Mesenchymal stem cell (in vitro differentiated cells and primary cell): ENCODE measurements around the gene ZNF256.

Experiments used
- DNase-seq: peaks from one replicate; pipeline ENCODE4 v3.0.0-alpha.2; 2013
- H2AFZ ChIP-seq: one replicate; pipeline ENCODE4 v1.6.1; 2013; ENCODE audit warnings: low read depth, mild to moderate bottlenecking, control low read depth, inconsistent platforms, low read length, moderate library complexity
- H2AK5ac ChIP-seq: 2 replicates; pipeline ENCODE4 v1.6.1; 2013; ENCODE audit warnings: low read length, moderate library complexity, mild to moderate bottlenecking, inconsistent platforms; ENCODE audit not compliant: severe bottlenecking
- H2BK120ac ChIP-seq: one replicate; pipeline ENCODE4 v1.6.1; 2013; ENCODE audit warnings: low read depth, mild to moderate bottlenecking, inconsistent platforms, low read length, moderate library complexity
- H2BK12ac ChIP-seq, 2 experiments: one replicate each; pipeline ENCODE4 v1.6.1; 2013; ENCODE audit warnings: inconsistent platforms in 2 of 2, low read length in 2 of 2, mild to moderate bottlenecking in 2 of 2, moderate library complexity in 2 of 2, control low read depth in 1 of 2
- H2BK15ac ChIP-seq: one replicate; pipeline ENCODE4 v1.6.1; 2013; ENCODE audit warnings: mild to moderate bottlenecking, low read depth, inconsistent platforms; ENCODE audit not compliant: poor library complexity, severe bottlenecking
- H2BK5ac ChIP-seq: 2 replicates; pipeline ENCODE4 v1.6.1; 2013; ENCODE audit warnings: low read depth, mild to moderate bottlenecking, low read length, control low read depth, inconsistent platforms; ENCODE audit not compliant: poor library complexity, severe bottlenecking
- H3K14ac ChIP-seq, 2 experiments: one replicate each; pipeline ENCODE4 v1.6.1; 2013; ENCODE audit warnings: inconsistent platforms in 2 of 2, low read length in 2 of 2, control low read depth in 1 of 2, mild to moderate bottlenecking in 1 of 2, moderate library complexity in 1 of 2
- H3K18ac ChIP-seq, 2 experiments: one replicate each; pipeline ENCODE4 v1.6.1; 2013; ENCODE audit warnings: inconsistent platforms in 2 of 2, low read length in 2 of 2, control low read depth in 1 of 2, low read depth in 1 of 2, mild to moderate bottlenecking in 1 of 2
- H3K23ac ChIP-seq, 2 experiments: one replicate each; pipeline ENCODE4 v1.6.1; 2013; ENCODE audit warnings: inconsistent platforms in 2 of 2, low read length in 2 of 2, mild to moderate bottlenecking in 2 of 2, moderate library complexity in 2 of 2, control low read depth in 1 of 2
- H3K27ac ChIP-seq: 2 replicates; pipeline ENCODE4 v1.5.1; 2013; ENCODE audit warnings: mild to moderate bottlenecking, moderate library complexity, low read length, control low read depth, inconsistent platforms; ENCODE audit not compliant: poor library complexity, severe bottlenecking
- H3K27me3 ChIP-seq, 2 experiments: 2 replicates each; pipeline versions ENCODE4 v1.6.1 to v1.7.0; 2013; ENCODE audit warnings: low read length in 2 of 2, mild to moderate bottlenecking in 2 of 2, moderate library complexity in 2 of 2, control low read depth in 1 of 2, inconsistent platforms in 1 of 2; ENCODE audit not compliant: control insufficient read depth in 1 of 2, insufficient read depth in 1 of 2
- H3K36me3 ChIP-seq, 2 experiments: 2 replicates each; pipeline versions ENCODE4 v1.6.1 to v1.7.0; 2013; ENCODE audit warnings: low read length in 2 of 2, control low read depth in 1 of 2, inconsistent platforms in 1 of 2, low read depth in 1 of 2, mild to moderate bottlenecking in 1 of 2; ENCODE audit not compliant: insufficient read depth in 2 of 2, control insufficient read depth in 1 of 2
- H3K4ac ChIP-seq, 2 experiments: one replicate each; pipeline ENCODE4 v1.6.1; 2013; ENCODE audit warnings: inconsistent platforms in 2 of 2, low read length in 2 of 2, mild to moderate bottlenecking in 2 of 2, moderate library complexity in 2 of 2, control low read depth in 1 of 2, low read depth in 1 of 2
- H3K4me1 ChIP-seq: 2 replicates; pipeline ENCODE4 v1.6.1; 2013; ENCODE audit warnings: low read depth, low read length, control low read depth; ENCODE audit not compliant: control insufficient read depth, insufficient read depth
- H3K4me2 ChIP-seq: 2 replicates; pipeline ENCODE4 v1.6.1; 2013; ENCODE audit warnings: low read length, mild to moderate bottlenecking, inconsistent platforms; ENCODE audit not compliant: poor library complexity, severe bottlenecking
- H3K4me3 ChIP-seq, 2 experiments: 2 replicates each; pipeline versions ENCODE4 v1.5.1 to v1.7.0; 2013; ENCODE audit warnings: low read length in 2 of 2, mild to moderate bottlenecking in 2 of 2, control low read depth in 1 of 2, low read depth in 1 of 2; ENCODE audit not compliant: insufficient read depth in 1 of 2
- H3K79me1 ChIP-seq: replicated peaks from 2 replicates; pipeline ENCODE4 v1.6.1; 2013; ENCODE audit warnings: mild to moderate bottlenecking, control low read depth, low read length, inconsistent platforms; ENCODE audit not compliant: poor library complexity, severe bottlenecking
- H3K9ac ChIP-seq: 2 replicates; pipeline ENCODE4 v1.7.0; 2013; ENCODE audit warnings: mild to moderate bottlenecking, low read length, moderate library complexity
- H3K9me3 ChIP-seq: 2 replicates; pipeline ENCODE4 v1.7.0; 2013; ENCODE audit warnings: mild to moderate bottlenecking, low read length; ENCODE audit not compliant: control insufficient read depth
- H4K8ac ChIP-seq: one replicate; pipeline ENCODE4 v1.6.1; 2013; ENCODE audit warnings: inconsistent platforms, mild to moderate bottlenecking, low read length, moderate library complexity
- H4K91ac ChIP-seq: one replicate; pipeline ENCODE4 v1.6.1; 2013; ENCODE audit warnings: mild to moderate bottlenecking, low read length, inconsistent platforms
- WGBS: methylation state at CpG from one replicate; pipeline ENCODE4 v1.1.7; 2013; ENCODE audit warnings: mixed read lengths; 5-methylcytosine and 5-hydroxymethylcytosine counted together

Gene ZNF256

DNA sequence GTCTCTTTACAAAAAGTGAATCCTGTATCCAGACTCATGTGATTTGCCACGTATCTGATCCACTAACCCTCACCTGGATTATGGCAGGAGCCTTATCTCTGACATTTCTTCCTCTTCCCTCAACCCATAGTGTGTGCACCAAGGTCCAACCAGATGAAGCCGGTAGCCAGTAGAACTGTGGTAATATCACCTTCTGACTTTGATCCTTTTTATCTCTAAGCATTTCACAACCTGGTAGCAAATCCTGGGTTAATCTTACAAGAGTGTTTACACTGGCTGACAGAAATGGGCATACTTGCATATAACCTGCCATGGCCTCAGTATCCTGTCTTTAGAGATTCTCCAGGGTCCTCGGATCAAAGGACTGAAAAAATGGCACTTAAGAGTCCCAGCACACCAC is 33.0 kb downstream of the ZNF256 start:
- H2BK5ac ChIP-seq: no peak overlapping the region
- no peak overlapping the region for H4K8ac ChIP-seq
- no peak overlapping the region for H3K27ac ChIP-seq
- H3K14ac ChIP-seq: no peak overlapping the region
- no peak overlapping the region for H2AK5ac ChIP-seq
- H3K4me3 ChIP-seq: no peak overlapping the region
- H3K79me1 ChIP-seq: peaks cover 18% of the 10 kb centered on the region
- no peaks in the 10 kb centered on the region for H3K27me3 ChIP-seq
- H3K18ac ChIP-seq: no peak overlapping the region
- H4K91ac ChIP-seq: no peak overlapping the region
- H2AFZ ChIP-seq: no peak overlapping the region
- no peak for DNase-seq
- no peak overlapping the region for H3K9ac ChIP-seq
- H2BK120ac ChIP-seq: no peak overlapping the region
- peaks cover 35 to 43% of the 10 kb centered on the region in 2 experiments for H3K36me3 ChIP-seq
- H2BK15ac ChIP-seq: no peak overlapping the region
- no peak overlapping the region for H2BK12ac ChIP-seq
- H3K23ac ChIP-seq: no peak overlapping the region
- H3K4me2 ChIP-seq: no peak overlapping the region
- H3K4ac ChIP-seq: no peak overlapping the region
- H3K9me3 ChIP-seq: peaks cover 15% of the 10 kb centered on the region
- peaks cover 2% of the 10 kb centered on the region for H3K4me1 ChIP-seq
- 98% methylated on average over 3 of the region's 3 CpGs for WGBS

DNA sequence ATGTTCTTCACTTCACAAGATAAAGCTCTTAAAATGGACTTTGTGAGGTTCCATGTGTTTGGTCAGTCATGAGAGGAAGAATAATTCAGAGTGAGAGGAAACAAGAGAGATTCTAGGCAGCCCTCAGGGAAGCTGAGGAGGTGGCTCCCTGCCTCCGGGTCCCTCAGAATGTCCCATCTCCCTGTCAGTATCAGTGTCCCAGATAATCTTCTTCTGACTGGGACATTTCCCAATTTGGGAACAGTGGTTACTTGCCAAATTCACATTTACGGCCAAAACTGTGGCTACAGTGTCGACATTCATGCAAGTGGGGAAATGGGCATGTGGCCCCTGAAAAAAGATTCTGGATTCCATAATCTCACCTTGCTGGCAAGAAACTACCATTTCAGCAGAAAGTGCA is 40.1 kb downstream of the ZNF256 start:
- H2BK5ac ChIP-seq: no peak overlapping the region
- no peak overlapping the region for H2BK15ac ChIP-seq
- H2AFZ ChIP-seq: no peak overlapping the region
- peaks cover 24% of the 10 kb centered on the region for H3K79me1 ChIP-seq
- no peaks in the 10 kb centered on the region for H3K4me1 ChIP-seq
- 97% methylated on average over 3 of the region's 3 CpGs for WGBS
- no peak for DNase-seq
- H3K4me2 ChIP-seq: no peak overlapping the region
- H2BK12ac ChIP-seq: no peak overlapping the region
- H4K8ac ChIP-seq: no peak overlapping the region
- no peak overlapping the region for H3K4ac ChIP-seq
- H3K36me3 ChIP-seq: peaks cover 44 to 53% of the 10 kb centered on the region in 2 experiments
- no peak overlapping the region for H3K4me3 ChIP-seq
- H2AK5ac ChIP-seq: no peak overlapping the region
- no peak overlapping the region for H4K91ac ChIP-seq
- no peak overlapping the region for H3K27ac ChIP-seq
- H3K27me3 ChIP-seq: no peaks in the 10 kb centered on the region
- H2BK120ac ChIP-seq: no peak overlapping the region
- H3K9me3 ChIP-seq: peaks cover 31% of the 10 kb centered on the region
- no peak overlapping the region for H3K9ac ChIP-seq
- H3K14ac ChIP-seq: no peak overlapping the region
- no peak overlapping the region for H3K18ac ChIP-seq
- no peak overlapping the region for H3K23ac ChIP-seq

DNA sequence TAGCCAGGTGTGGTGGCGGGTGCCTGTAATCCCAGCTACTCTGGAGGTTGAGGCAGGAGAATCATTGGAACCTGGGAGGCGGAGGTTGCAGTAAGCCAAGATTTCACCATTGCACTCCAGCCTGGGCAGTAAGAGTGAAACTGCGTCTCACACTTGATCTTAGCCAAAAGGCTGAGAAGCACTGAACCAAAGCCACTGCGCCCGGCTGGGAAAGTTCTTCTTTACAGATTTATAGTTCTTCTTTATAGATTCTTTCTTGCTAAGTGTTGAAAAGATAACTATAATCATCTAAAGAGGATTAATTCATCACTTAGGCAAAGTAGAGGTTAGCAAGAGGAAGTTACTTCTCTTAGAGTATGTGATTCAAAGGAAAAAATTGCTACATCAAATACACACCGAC is 42.2 kb downstream of the ZNF256 start:
- Histone ChIP-seq H2BK15ac (no peak overlapping the region), H3K27ac (no peak overlapping the region), H3K4me3 (no peak overlapping the region), H3K9me3 (peaks cover 26% of the 10 kb centered on the region), H3K18ac (no peak overlapping the region), H2AK5ac (no peak overlapping the region), H4K8ac (no peak overlapping the region), H3K36me3 (peaks cover 31 to 33% of the 10 kb centered on the region in 2 experiments), H3K14ac (no peak overlapping the region), H3K27me3 (no peaks in the 10 kb centered on the region), H3K9ac (no peak overlapping the region), H3K4me1 (no peaks in the 10 kb centered on the region), H2BK120ac (no peak overlapping the region), H4K91ac (no peak overlapping the region), H3K79me1 (peaks cover 26% of the 10 kb centered on the region), H2BK12ac (no peak overlapping the region), H3K4ac (no peak overlapping the region), H2BK5ac (no peak overlapping the region), H2AFZ (no peak overlapping the region), H3K4me2 (no peak overlapping the region), H3K23ac (no peak overlapping the region)
- 100% methylated on average over 2 of the region's 6 CpGs for WGBS
- no peak for DNase-seq

DNA sequence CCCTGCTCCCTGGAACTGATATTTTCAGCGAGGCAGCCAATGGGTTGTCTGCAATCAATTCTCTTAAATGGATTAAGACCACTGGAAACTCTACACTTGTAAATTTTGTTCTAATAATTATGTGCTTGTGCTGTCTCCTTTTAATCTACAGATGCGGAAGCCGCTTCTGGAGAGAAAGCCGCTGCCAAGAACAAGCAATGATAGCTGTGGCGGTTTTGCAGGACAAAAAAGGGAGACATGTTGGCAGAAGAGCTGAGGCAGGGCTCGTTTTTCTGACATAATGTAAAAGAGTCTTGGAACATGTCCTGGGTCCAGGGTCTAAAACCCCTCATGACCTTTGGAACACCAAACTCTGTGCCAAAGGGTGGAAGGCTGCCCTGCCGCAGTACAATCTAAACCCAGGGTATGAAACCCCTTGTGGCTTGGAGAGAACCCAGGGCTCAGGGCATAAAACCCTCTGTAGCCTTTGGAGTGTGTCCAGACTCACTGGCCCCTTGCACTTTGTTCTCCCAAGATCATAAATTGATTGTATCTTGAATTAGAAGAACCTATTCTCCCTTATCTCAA is 43.8 kb downstream of the ZNF256 start:
- H3K4me2 ChIP-seq: no peak overlapping the region
- whole genome bisulfite sequencing: 84% methylated on average over 6 of the region's 7 CpGs

More for the DNA sequence above, 43.8 kb downstream of the ZNF256 start:
- H4K91ac ChIP-seq: no peak overlapping the region
- H3K27me3 ChIP-seq: no peaks in the 10 kb centered on the region
- no peak overlapping the region for H3K4me3 ChIP-seq
- H2BK12ac ChIP-seq: no peak overlapping the region
- no peak overlapping the region for H3K14ac ChIP-seq
- H2BK120ac ChIP-seq: no peak overlapping the region
- no peak overlapping the region for H3K18ac ChIP-seq
- H3K23ac ChIP-seq: no peak overlapping the region
- no peak overlapping the region for H2AK5ac ChIP-seq
- no peak overlapping the region for H2BK5ac ChIP-seq
- H3K9ac ChIP-seq: no peak overlapping the region
- H2AFZ ChIP-seq: no peak overlapping the region
- no peak overlapping the region for H3K27ac ChIP-seq
- H3K9me3 ChIP-seq: peaks cover 21% of the 10 kb centered on the region
- peaks cover 27% of the 10 kb centered on the region for H3K79me1 ChIP-seq
- H3K4ac ChIP-seq: no peak overlapping the region
- H2BK15ac ChIP-seq: no peak overlapping the region
- DNase-seq: no peak
- H3K36me3 ChIP-seq: peaks cover 20 to 22% of the 10 kb centered on the region in 2 experiments
- no peak overlapping the region for H4K8ac ChIP-seq
- no peaks in the 10 kb centered on the region for H3K4me1 ChIP-seq
